IPS-18a (cell line): ENCODE data around the gene TMC1.
"Not testable (repeated sequence)": the region's sequence is repeated elsewhere in the genome, so short reads cannot be mapped to it uniquely, and the experiment has no call there.

ENCODE experiments used
- H3K27ac ChIP-seq: one replicate; pipeline ENCODE4 v1.5.1; 2013; ENCODE audit warnings: low read length
- H3K27me3 ChIP-seq: one replicate; pipeline ENCODE4 v1.6.1; 2013; ENCODE audit warnings: mild to moderate bottlenecking, low read length; ENCODE audit not compliant: control insufficient read depth, insufficient read depth
- H3K36me3 ChIP-seq: one replicate; pipeline ENCODE4 v1.6.1; 2013; ENCODE audit warnings: low read depth, low read length; ENCODE audit not compliant: control insufficient read depth
- H3K4me1 ChIP-seq: one replicate; pipeline ENCODE4 v1.6.1; 2013; ENCODE audit warnings: low read depth, low read length; ENCODE audit not compliant: control insufficient read depth
- H3K4me3 ChIP-seq: one replicate; pipeline ENCODE4 v1.5.1; 2013; ENCODE audit warnings: low read length
- H3K9ac ChIP-seq: one replicate; pipeline ENCODE4 v1.6.1; 2013; ENCODE audit warnings: mild to moderate bottlenecking, low read length, moderate library complexity
- H3K9me3 ChIP-seq: one replicate; pipeline ENCODE4 v1.6.1; 2013; ENCODE audit warnings: low read depth, low read length; ENCODE audit not compliant: control insufficient read depth

Gene TMC1

DNA sequence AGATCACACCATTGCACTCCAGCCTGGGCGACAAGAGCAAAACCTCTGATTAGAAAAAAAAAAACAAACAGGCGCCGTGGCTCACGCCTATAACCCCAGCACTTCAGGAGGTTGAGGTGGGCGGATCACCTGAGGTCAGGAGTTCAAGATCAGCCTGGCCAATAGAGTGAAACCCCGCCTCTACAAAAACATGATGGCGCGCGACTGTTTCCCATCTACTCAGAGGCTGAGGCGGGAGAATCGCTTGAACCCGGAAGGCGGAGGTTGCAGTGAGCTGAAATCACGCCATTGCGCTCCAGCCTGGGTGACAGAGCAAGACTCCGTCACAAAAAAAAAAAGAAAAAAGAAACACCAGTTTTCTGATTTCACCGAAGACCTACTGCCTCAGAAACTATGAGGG, at the start of gene TMC1:
TMC1 (plus strand) TSS at position 193 of the 400 bp plus-strand sequence. CDS start 127,041 bp downstream, outside the sequence.
- not testable (repeated sequence) for H3K27ac ChIP-seq, H3K36me3 ChIP-seq, H3K9ac ChIP-seq, H3K27me3 ChIP-seq, H3K4me1 ChIP-seq, H3K4me3 ChIP-seq, H3K9me3 ChIP-seq

DNA sequence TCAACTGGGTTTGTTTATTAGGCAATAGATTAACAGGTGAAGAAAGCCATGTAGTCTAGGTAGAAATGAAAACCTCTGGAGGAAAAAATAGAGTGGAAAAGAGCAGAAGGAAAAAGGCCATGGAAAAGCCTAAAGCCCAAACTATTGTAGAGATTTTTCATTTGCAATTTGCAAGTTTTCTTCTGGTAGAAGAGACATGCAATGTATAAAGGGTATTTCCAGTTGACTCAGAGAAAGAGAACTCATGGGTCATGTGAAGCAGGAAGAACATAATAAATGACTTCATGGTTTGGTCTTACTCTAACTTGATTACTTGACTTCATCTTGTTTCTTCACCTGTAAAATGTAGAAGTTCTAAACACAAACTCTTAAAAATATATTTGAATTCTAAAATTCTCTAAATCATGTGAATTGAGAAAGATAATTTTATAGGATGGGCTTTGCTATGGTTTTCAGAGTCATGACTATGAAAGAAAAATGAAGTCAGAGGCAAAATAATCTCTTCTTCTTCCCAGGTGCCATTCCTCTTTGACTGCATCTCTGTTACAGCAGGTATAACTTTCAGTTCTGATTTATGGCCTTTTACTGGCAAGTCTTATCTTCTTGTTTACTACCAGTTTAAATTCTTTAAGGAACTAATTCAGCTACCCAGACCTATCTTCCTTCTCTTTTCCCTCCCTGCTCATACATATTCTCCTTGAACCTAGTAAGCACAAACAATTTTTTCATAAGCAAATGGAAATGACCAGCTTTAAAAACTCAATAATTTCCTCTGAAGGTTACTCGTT, 47.7 kb upstream of the TMC1 start:
- no peak overlapping the region for H3K27ac ChIP-seq
- H3K27me3 ChIP-seq = no peaks in the 10 kb centered on the region
- H3K9ac ChIP-seq = no peak overlapping the region
- H3K36me3 ChIP-seq = no peaks in the 10 kb centered on the region
- no peak overlapping the region for H3K4me3 ChIP-seq
- H3K4me1 ChIP-seq = peaks cover 6% of the 10 kb centered on the region
- no peaks in the 10 kb centered on the region for H3K9me3 ChIP-seq

DNA sequence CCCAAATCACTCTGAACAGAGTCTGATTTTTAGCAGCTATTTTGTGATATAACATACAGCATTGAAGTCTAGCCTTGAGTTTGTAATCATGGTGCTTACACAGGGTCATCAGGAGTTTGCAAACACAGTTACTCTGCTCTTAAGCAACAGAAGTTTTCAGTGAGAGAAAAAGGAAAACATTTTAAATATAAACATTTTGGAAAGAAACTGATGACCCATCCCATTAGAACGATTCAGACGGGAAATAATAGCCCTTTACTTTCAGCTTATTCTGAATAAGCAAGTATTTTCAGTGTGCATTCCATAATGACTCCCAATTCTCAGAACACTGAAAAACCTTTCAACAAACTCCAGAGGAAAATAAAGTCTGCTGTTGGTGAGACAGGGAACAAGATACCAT, 46.7 kb upstream of the TMC1 start:
- H3K9me3 ChIP-seq = no peaks in the 10 kb centered on the region
- H3K4me1 ChIP-seq = peaks cover 6% of the 10 kb centered on the region
- H3K9ac ChIP-seq = no peak overlapping the region
- no peak overlapping the region for H3K4me3 ChIP-seq
- no peaks in the 10 kb centered on the region for H3K27me3 ChIP-seq
- no peaks in the 10 kb centered on the region for H3K36me3 ChIP-seq
- H3K27ac ChIP-seq = no peak overlapping the region

DNA sequence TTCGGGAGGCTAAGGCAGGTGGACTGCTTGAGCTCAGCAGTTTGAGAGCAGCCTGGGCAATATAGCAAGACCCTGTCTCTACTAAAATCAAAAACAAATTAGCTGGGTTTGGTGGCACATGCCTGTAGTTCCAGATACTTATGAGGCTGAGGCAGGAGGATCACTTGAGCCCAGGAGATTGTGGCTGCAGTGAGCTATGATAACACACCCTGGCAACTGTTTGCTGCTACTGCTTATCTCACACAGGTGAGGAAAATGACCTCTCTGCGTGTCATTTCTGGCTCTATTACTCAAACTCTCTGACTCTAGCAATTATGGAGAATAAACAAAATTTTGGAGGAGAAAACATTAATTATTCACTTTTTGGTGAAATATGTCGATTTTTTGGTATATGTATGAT, 45.3 kb upstream of the TMC1 start:
- no peaks in the 10 kb centered on the region for H3K9me3 ChIP-seq
- no peaks in the 10 kb centered on the region for H3K27me3 ChIP-seq
- no peak overlapping the region for H3K27ac ChIP-seq
- H3K9ac ChIP-seq = no peak overlapping the region
- peaks cover 6% of the 10 kb centered on the region for H3K4me1 ChIP-seq
- H3K36me3 ChIP-seq = no peaks in the 10 kb centered on the region
- H3K4me3 ChIP-seq = no peak overlapping the region

DNA sequence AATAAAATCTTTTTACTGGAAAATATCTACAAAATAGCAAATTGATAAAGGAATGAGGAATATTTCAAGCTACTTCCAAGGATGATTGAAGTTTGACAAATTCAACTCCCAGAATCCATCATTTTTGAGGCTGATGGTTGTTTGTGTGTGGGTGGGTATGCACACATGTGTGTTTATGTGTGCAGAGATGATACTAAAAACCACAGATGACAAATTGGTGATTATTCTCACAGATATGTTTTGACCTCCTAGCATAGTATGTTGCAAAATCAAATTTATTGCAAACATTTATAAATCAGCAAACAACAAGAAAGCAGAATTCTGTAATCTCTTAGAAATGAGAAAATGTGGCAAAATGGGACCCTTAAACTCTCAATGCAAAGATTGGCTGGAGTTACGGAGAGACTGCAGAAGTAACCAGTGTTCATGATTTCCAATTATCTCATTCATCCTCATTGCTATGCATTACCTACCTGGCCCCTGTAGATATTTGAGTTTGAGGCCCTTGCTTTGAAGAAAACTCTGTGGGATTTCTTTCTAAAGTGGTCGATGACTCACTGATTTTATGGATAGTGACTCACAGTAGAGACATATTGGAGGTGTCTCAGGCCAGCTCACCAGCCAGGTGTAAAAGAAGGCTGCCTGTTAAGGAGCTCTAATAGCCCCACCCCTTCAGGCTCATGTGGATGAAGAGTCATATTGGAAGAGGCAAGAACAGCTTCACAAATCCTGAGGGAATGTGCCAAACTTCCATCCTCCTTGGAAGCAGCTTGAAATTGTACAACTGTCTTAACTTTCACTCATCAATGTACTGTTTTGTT, 44.6 kb upstream of the TMC1 start:
- Histone ChIP-seq H3K27me3 (no peaks in the 10 kb centered on the region), H3K36me3 (no peaks in the 10 kb centered on the region), H3K9me3 (no peaks in the 10 kb centered on the region), H3K4me3 (no peak overlapping the region), H3K27ac (no peak overlapping the region), H3K4me1 (peaks cover 6% of the 10 kb centered on the region), H3K9ac (no peak overlapping the region)

DNA sequence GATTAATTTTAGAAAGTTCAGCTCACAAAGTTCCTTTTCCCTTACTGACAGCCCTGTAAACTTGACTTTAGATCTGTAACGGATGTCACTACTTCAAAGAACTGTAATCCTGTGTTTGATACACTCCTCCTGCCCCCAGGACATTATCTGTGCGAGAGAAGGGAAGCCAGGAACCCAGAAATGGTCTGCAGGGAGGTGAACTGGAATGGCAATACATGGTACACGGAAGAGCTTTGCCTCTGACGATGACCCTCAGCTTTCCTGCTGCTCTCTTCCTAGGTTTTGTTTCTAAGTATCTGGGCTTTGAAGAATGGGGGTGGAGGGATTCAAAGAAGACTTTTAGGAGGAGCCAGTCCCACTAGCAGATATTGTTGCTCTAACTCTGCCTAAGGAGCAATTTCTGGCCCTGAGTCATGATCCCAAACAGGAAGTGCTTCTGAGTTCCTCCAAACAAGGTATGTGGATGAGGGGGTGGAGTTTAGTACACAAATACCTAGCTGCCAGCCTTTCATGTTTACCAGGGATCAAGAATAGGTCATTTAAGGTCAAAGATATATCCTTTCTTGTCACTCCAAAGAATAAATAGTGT, 43.4 kb upstream of the TMC1 start:
- Histone ChIP-seq H3K4me3 (no peak overlapping the region), H3K27me3 (no peaks in the 10 kb centered on the region), H3K9me3 (no peaks in the 10 kb centered on the region), H3K9ac (no peak overlapping the region), H3K4me1 (peaks cover 6% of the 10 kb centered on the region), H3K36me3 (no peaks in the 10 kb centered on the region), H3K27ac (no peak overlapping the region)

DNA sequence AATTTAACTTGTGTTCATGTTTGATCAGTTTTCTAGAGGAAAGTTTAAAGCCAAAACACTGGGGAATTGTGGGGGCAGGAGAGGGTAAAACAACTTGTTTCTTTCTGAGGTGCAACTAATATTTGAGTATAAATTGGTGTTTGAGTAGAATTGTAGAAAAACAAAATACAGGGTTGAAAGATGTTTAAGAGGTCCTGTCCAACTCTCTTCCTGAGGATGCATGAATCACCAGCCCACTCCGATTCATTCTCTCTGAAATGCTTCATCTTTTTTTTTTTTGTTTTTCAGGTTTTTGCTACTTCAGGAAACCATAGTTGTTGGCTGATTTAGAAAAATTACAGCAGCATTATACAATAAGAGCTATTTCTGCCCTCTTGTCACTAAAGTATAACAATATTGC, 42.4 kb upstream of the TMC1 start:
- Histone ChIP-seq H3K27ac (no peak overlapping the region), H3K27me3 (no peaks in the 10 kb centered on the region), H3K36me3 (no peaks in the 10 kb centered on the region), H3K9ac (no peak overlapping the region), H3K4me3 (no peak overlapping the region), H3K4me1 (peaks cover 6% of the 10 kb centered on the region), H3K9me3 (no peaks in the 10 kb centered on the region)

DNA sequence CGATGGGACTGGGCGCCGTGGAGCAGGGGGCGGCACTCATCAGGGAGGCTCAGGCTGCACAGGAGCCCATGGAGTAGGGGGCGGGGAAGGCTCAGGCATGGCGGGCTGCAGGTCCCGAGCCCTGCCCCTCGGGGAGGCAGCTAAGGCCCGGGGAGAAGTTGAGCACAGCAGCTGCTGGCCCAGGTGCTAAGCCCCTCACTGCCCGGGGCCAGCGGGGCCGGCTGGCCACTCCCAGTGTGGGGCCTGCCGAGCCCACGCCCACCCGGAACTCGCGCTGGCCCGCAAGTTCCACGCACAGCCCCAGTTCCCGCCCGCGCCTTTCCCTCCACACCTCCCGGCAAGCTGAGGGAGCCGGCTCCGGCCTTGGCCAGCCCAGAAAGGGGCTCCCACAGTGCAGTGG, 41.1 kb upstream of the TMC1 start:
- not testable (repeated sequence) for H3K9me3 ChIP-seq, H3K27me3 ChIP-seq, H3K4me3 ChIP-seq, H3K4me1 ChIP-seq, H3K36me3 ChIP-seq, H3K27ac ChIP-seq, H3K9ac ChIP-seq

DNA sequence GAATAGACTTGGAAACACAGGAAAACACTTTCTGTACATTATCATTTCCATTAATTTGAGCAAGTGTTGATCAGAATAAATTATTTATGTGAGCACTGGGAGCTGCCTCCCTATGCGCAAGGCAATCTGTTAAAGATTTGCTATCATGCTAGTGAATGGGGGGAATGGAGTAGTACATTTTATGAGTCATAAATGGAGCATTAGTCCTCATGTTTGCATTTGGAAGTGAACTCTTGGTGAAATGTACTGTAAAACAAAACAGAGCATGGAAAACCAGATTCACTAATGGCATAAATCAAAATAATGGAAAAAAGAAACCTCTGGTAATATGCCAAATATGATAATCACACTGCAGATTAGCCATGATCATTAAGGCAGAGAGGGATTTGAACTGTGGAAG, 40.5 kb upstream of the TMC1 start:
- H3K4me1 ChIP-seq = peaks cover 10% of the 10 kb centered on the region
- no peak overlapping the region for H3K9ac ChIP-seq
- no peak overlapping the region for H3K4me3 ChIP-seq
- no peaks in the 10 kb centered on the region for H3K27me3 ChIP-seq
- H3K9me3 ChIP-seq = no peaks in the 10 kb centered on the region
- H3K27ac ChIP-seq = no peak overlapping the region
- no peaks in the 10 kb centered on the region for H3K36me3 ChIP-seq

DNA sequence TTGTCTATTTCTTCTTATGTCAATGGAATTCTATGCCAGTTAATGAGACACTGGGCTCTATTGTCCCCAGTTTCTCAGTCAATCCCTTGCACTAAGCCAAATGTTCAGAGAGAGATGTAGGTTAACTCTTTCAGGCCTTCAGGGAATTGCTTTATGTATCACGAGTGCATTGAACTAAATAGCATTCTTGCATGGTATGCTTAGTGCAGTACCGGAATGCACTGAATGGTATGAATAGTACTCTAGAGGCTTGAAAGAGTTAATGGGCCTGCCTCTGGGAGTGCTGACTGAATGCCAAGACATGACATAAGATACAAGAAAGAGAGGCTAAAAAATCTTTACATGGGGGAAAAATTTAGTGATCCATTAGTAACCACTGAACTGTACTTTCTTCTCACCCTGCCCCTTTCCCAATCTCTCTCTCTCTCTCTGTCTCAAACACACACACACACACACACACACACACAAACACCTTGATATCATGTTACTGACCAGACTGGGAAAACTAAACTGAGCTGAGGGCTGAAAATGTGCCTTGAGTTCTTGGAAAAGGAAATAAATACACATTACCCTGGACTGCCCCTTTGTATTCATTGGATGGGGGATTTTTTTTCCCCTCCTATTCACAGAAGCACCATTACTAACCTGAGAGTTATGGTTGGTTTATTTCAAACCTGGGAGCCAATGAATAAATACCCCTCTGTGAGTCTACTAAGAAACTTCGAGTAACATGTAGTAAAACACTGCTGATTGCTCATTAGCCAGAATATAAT, 35.4 kb upstream of the TMC1 start:
- H3K9me3 ChIP-seq = no peaks in the 10 kb centered on the region
- H3K9ac ChIP-seq = no peak overlapping the region

DNA sequence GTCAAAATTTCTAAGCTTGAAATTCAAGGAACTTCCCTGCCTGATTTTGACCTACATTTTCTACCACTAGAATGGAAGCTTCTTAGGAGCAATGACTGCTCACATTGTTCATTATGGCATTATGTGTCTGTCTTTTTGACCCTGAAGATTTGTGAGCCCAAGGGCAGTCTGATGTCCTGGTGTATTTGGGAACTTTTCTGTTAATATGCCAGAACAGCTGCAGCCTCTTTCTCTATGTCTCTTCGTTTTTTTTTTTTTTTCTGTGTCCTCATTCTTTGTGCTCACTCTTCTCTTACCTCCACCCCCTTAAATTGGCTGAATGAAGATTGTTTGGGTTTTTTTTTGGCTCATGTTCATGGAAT, 34.8 kb upstream of the TMC1 start:
- no peaks in the 10 kb centered on the region for H3K27me3 ChIP-seq
- peaks cover 6% of the 10 kb centered on the region for H3K4me1 ChIP-seq
- no peak overlapping the region for H3K4me3 ChIP-seq
- H3K9me3 ChIP-seq = no peaks in the 10 kb centered on the region
- H3K9ac ChIP-seq = no peak overlapping the region
- H3K36me3 ChIP-seq = no peaks in the 10 kb centered on the region
- no peak overlapping the region for H3K27ac ChIP-seq

More for the DNA sequence above, 35.4 kb upstream of the TMC1 start:
- Histone ChIP-seq H3K4me3 (no peak overlapping the region), H3K36me3 (no peaks in the 10 kb centered on the region), H3K27ac (no peak overlapping the region), H3K4me1 (peaks cover 6% of the 10 kb centered on the region), H3K27me3 (no peaks in the 10 kb centered on the region)
